Natural killer cell (primary cell): Measurements from ENCODE around the gene RUNX3. TPM values are rescaled to one million over a fixed set of nuclear protein-coding genes. Genes with fewer than 3 reads are reported as not detected.
A peak's percentile ranks its signal among the peaks of the same experiment; 100 is the strongest.

ENCODE experiments used
- ATAC-seq, 3 donors: fragments of 150-1000 bp in 2 of 3; fragments of 200-7000 bp in 1 of 3; cut with Tn5 transposase; 1 replicate in 1 of 3; 2 replicates in 2 of 3; pipeline ENCODE4 v1.10.0; 2021; ENCODE audit warnings: mild to moderate bottlenecking in 2 of 3, moderate library complexity in 2 of 3
- DNase-seq, 2 donors: peaks; one replicate each; pipeline versions ENCODE4 v3.0.0 to v3.0.0-alpha.2; 2013 to 2021; ENCODE audit warnings: mixed read lengths in 1 of 2
- H3K27ac ChIP-seq: one replicate; pipeline ENCODE4 v1.5.1; 2013; ENCODE audit warnings: mild to moderate bottlenecking, low read length
- H3K27me3 ChIP-seq: one replicate; pipeline ENCODE4 v1.6.1; 2013; ENCODE audit warnings: low read length; ENCODE audit not compliant: control insufficient read depth, insufficient read depth
- H3K36me3 ChIP-seq: one replicate; pipeline ENCODE4 v1.6.1; 2013; ENCODE audit warnings: low read length; ENCODE audit not compliant: control insufficient read depth, insufficient read depth
- H3K4me1 ChIP-seq: one replicate; pipeline ENCODE4 v1.6.1; 2013; ENCODE audit warnings: low read length; ENCODE audit not compliant: control insufficient read depth, insufficient read depth
- H3K4me3 ChIP-seq: one replicate; pipeline ENCODE4 v1.5.1; 2013; ENCODE audit warnings: low read length
- H3K9me3 ChIP-seq: one replicate; pipeline ENCODE4 v1.6.1; 2013; ENCODE audit warnings: low read length; ENCODE audit not compliant: control insufficient read depth, insufficient read depth
- H3K27ac Mint-ChIP-seq, 2 donors: one replicate each; pipeline ENCODE4 v1.8.0; 2022; ENCODE audit warnings: mild to moderate bottlenecking in 2 of 2, mixed read lengths in 2 of 2, moderate library complexity in 1 of 2
- H3K27me3 Mint-ChIP-seq, 2 donors: one replicate each; pipeline ENCODE4 v1.8.0; 2022; ENCODE audit warnings: low read depth in 2 of 2, mixed read lengths in 2 of 2
- H3K36me3 Mint-ChIP-seq: one replicate; pipeline ENCODE4 v1.8.0; 2022; ENCODE audit warnings: mixed read lengths
- H3K4me1 Mint-ChIP-seq, 2 donors: one replicate each; pipeline ENCODE4 v1.8.0; 2022; ENCODE audit warnings: mixed read lengths in 2 of 2
- H3K4me3 Mint-ChIP-seq: one replicate; pipeline ENCODE4 v1.8.0; 2022; ENCODE audit warnings: mild to moderate bottlenecking, moderate library complexity, mixed read lengths
- H3K9me3 Mint-ChIP-seq, 2 donors: one replicate each; pipeline ENCODE4 v1.8.0; 2022; ENCODE audit warnings: mixed read lengths in 2 of 2
- WGBS: methylation state at CpG from one replicate; pipeline ENCODE4 v1.1.7; 2013; ENCODE audit warnings: missing lambda C conversion rate; ENCODE audit not compliant: insufficient coverage; 5-methylcytosine and 5-hydroxymethylcytosine counted together
- intact Hi-C: fragments of 100-400 bp; cut with micrococcal nuclease; formaldehyde crosslinking; loops from one replicate; pipeline ENCODE4 v1.14.2; 2022
- total RNA-seq, 4 donors: library from RNA; stranded (reverse); fragments of 120-200 nt in 1 of 4; gene quantifications; one replicate each; pipeline versions ENCODE4 v1.2.3 to v1.2.4, GENCODE V29; 2013 to 2022
- TF ChIP-seq, protein P1 (sequence below): fragments of 200-600 bp; IDR thresholded peaks from one replicate; pipeline ENCODE4 v1.8.0; 2022; ENCODE audit warnings: antibody characterized with exemption

RUNX3 gene
- total RNA-seq, 3 donors from 2014 or later (not counting 1 experiment from before 2014, with no cell fraction given): 537 to 630 (median 601) TPM

DNA sequence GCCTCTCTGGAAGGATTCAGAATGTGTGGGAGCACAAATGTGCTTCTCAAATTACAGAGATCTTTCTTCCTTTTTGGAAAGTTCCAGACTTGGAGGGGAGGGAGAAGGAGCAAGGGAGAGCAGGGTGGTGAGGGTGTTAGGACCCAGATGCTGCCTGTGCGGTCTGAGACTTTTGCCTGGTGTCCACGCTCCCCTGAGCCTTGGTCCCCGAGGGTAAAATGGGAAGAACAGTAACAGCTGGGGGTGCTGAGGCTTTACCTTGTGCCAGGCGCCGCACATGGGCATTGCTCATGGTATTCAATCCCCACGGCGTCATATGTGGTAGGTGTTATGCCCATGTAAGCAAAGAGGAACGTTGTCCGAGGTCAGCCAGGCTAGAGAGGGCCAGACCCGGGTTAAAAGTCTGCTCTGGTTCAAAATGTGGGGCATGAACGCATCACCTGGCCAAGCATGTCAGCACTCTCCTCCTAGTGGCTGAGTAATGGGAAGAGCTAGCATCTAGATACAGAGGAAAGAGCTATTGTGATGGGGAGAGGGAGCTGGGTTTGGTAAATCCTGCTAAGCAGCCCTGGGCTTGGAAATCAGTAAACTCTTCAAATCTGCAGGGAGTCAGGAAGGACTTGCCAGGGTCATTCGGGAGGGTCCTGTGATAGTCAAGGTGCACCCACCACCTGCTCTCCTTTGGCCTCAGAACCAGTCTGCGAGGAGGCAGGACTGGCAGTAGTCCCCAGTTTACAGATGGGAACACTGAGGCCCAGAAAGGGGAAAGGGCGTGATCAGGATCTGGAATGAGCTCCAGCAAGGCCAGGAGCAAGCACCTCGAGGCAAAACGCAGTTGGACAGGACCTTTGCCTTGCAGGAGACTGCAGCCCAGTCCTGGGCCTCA, 4.5 kb upstream of the RUNX3 start:
- H3K27me3 ChIP-seq: no peaks in the 10 kb centered on the region
- WGBS: 80% methylated on average over 16 of the region's 16 CpGs
- DNase-seq (no peak), ATAC-seq (no peak)
- TF ChIP-seq, protein P1, sequence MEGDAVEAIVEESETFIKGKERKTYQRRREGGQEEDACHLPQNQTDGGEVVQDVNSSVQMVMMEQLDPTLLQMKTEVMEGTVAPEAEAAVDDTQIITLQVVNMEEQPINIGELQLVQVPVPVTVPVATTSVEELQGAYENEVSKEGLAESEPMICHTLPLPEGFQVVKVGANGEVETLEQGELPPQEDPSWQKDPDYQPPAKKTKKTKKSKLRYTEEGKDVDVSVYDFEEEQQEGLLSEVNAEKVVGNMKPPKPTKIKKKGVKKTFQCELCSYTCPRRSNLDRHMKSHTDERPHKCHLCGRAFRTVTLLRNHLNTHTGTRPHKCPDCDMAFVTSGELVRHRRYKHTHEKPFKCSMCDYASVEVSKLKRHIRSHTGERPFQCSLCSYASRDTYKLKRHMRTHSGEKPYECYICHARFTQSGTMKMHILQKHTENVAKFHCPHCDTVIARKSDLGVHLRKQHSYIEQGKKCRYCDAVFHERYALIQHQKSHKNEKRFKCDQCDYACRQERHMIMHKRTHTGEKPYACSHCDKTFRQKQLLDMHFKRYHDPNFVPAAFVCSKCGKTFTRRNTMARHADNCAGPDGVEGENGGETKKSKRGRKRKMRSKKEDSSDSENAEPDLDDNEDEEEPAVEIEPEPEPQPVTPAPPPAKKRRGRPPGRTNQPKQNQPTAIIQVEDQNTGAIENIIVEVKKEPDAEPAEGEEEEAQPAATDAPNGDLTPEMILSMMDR: no peak
- peaks cover 4% of the 10 kb centered on the region for H3K36me3 ChIP-seq
- peaks cover 24 to 31% of the 10 kb centered on the region in 2 donors for H3K4me1 Mint-ChIP-seq
- intact Hi-C loops: loop anchor here (5.0 kb wide), 1 partner anchor 213 kb away; no protein-coding TSS in a partner anchor
- H3K27me3 Mint-ChIP-seq: peaks cover 0 to 12% of the 10 kb centered on the region in 2 donors
- H3K27ac Mint-ChIP-seq: peak overlapping the region in 1 of 2 donors; percentile 40
- no peaks in the 10 kb centered on the region for H3K9me3 ChIP-seq
- H3K4me3 Mint-ChIP-seq: no peak overlapping the region
- H3K36me3 Mint-ChIP-seq: no peaks in the 10 kb centered on the region
- H3K9me3 Mint-ChIP-seq: no peaks in the 10 kb centered on the region
- no peak overlapping the region for H3K27ac ChIP-seq
- H3K4me1 ChIP-seq: peaks cover 47% of the 10 kb centered on the region
- no peak overlapping the region for H3K4me3 ChIP-seq

DNA sequence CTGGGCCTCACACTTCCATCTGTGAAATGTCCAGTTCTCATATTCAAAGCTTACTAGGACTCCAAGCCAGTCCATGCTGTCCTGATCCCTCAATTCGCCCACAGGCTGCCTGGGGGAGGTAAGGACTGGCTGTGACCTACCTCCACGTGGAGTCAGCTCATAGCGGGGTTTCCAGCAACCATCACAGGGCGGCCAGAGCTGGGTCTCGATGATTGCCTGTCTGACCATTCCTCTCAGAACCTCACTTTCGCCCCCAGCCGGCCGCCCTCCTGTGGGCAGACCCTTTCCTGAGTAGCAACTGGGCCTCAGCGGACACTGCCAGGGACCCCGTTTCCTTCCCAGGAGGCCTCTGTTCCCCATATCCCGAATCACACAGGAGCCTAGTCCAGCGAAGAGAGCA, 3.4 kb upstream of the RUNX3 start:
- Histone ChIP-seq H3K9me3 (no peaks in the 10 kb centered on the region), H3K27me3 (no peaks in the 10 kb centered on the region), H3K27ac (no peak overlapping the region), H3K4me3 (no peak overlapping the region), H3K4me1 (peaks cover 47% of the 10 kb centered on the region), H3K36me3 (peaks cover 4% of the 10 kb centered on the region)
- peak overlapping the region in 1 of 2 donors; percentile 40 for H3K27ac Mint-ChIP-seq
- intact Hi-C loops: loop anchor here (2.0 to 5.0 kb wide), 2 partner anchors 167 to 214 kb away; no protein-coding TSS in a partner anchor
- TF ChIP-seq, protein P1: no peak
- H3K9me3 Mint-ChIP-seq: no peaks in the 10 kb centered on the region
- peaks cover 0 to 12% of the 10 kb centered on the region in 2 donors for H3K27me3 Mint-ChIP-seq
- DNase-seq: no peak
- 98% methylated on average over 12 of the region's 12 CpGs for WGBS
- H3K4me3 Mint-ChIP-seq: peak overlapping the region; percentile 40
- ATAC-seq: no peak
- peaks cover 24 to 31% of the 10 kb centered on the region in 2 donors for H3K4me1 Mint-ChIP-seq
- no peaks in the 10 kb centered on the region for H3K36me3 Mint-ChIP-seq

DNA sequence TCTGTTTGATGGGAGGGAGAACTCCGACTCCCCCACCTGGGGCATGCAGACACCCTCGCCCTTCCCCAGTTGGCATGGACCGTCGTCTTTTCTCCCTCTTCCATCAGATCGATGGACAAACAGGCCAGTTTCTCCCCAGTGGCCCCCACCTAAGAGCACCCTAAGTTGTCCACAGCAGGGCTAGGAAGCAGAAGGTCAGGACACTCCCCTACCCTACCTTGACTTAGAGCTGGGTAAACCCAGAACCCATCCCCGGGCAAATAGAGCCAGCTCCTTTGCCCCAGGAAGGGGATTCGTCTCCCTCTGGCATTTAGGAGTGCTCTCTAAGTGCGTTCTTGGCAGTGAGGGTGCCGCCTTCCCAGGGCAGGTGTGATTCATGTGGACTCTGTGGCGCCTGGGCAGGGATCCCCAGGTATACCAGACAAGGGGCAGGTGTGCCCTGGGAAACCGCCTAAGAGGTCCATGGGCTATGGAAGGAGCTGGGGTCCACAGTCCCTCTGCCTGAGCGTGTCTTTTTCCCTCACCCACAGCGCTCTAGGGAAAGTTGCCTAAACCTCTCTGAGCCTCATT, 2.7 kb upstream of the RUNX3 start:
- H3K4me3 ChIP-seq: no peak overlapping the region
- WGBS: 93% methylated on average over 13 of the region's 13 CpGs
- Mint-ChIP-seq H3K27me3 (peaks cover 0 to 11% of the 10 kb centered on the region in 2 donors), H3K27ac (peak overlapping the region in 1 of 2 donors; percentile 40), H3K4me1 (peaks cover 28 to 33% of the 10 kb centered on the region in 2 donors), H3K9me3 (no peaks in the 10 kb centered on the region), H3K36me3 (no peaks in the 10 kb centered on the region), H3K4me3 (peak overlapping the region; percentile 53)
- intact Hi-C loops: loop anchor here (1.0 to 5.0 kb wide), 3 partner anchors 168 to 272 kb away; no protein-coding TSS in a partner anchor
- peaks cover 47% of the 10 kb centered on the region for H3K4me1 ChIP-seq
- DNase-seq (peak in 1 of 2 donors; percentile 14), ATAC-seq (no peak)
- peaks cover 6% of the 10 kb centered on the region for H3K36me3 ChIP-seq
- TF ChIP-seq, protein P1: no peak
- no peaks in the 10 kb centered on the region for H3K27me3 ChIP-seq
- no peaks in the 10 kb centered on the region for H3K9me3 ChIP-seq
- H3K27ac ChIP-seq: no peak overlapping the region
